ENCODE data around the gene TSHZ2. TPM values are rescaled to one million over a fixed set of nuclear protein-coding genes. Genes with fewer than 3 reads are reported as not detected.
A peak's percentile ranks its signal among the peaks of the same experiment; 100 is the strongest.

TSHZ2 gene
- polyA plus RNA-seq, 3 donors: 12.5 to 13.9 (median 13.7) TPM

GRCh38 chr20:53057579-53057978 lies 85.4 kb downstream of the TSHZ2 start:
- no peak for DNase-seq

- no peak for DNase-seq
Measured at GRCh38 chr20:53059848-53060247, 87.7 kb downstream of the TSHZ2 start.

GRCh38 chr20:53061192-53062108 lies 89.3 kb downstream of the TSHZ2 start:
- DNase-seq: no peak

DNA sequence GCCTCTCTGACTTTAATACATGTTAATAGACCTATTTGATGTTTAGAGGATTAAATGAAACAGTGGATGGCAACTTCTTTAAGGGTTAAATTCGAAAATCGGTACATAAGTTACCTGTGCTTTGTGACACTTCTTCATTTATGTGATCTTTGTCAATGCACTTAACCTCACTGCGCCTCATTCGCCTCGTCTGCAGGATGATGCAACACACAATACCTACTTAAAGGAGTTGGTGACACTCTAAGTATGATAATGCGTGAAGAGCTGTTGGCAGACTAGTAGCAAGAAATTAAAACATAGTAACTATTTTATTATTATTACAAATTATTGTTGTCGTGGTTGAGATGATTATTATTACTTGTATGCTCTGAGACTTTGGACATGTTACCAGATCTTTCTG lies 92.8 kb downstream of the TSHZ2 start:
- no peak for DNase-seq

DNA sequence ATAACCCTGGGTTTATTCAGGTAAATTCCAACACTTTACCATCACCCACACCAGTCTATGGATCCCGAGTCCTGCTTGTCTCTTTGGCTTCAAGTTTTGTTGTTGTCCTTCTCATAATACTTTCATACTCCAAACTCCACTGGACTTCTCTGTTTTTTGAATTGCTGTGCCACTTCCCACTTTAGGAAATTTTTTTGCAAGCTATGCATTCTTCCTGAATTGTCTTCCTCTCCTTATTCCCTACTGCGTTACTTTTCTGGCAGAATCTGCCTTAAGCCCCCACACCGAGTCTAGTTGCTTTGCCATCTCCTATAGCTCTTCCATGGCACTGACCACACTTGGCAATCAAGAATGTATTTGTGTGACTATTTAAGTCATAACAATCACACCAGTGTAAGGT lies 96.1 kb downstream of the TSHZ2 start:
- no peak for DNase-seq

- peak; percentile 56 for DNase-seq
Measured at GRCh38 chr20:53069132-53069531, 97.0 kb downstream of the TSHZ2 start.

GRCh38 chr20:53070224-53070623 lies 98.1 kb downstream of the TSHZ2 start:
- no peak for DNase-seq

- DNase-seq: no peak
Measured at GRCh38 chr20:53070706-53071392, 98.7 kb downstream of the TSHZ2 start.

DNA sequence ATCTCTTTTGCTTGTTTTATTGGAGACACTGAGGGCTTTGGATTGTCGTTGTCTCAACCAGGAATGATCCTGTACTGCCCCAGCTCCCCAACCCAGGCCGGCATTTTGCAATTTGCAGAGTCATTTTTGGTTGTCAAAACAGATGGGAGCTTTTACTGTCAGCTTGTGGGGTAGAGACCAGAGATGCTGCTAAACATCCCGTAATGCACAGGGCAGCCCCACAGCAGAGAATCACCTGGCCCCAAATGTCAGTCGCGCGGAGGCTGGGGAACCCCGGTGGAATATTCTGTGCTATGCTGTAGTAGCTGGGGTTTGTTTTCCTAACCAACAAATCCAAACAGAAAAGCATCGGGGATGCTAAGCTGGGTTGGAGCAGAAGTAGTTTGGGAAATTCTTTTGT lies 99.7 kb downstream of the TSHZ2 start:
- no peak for DNase-seq

DNA sequence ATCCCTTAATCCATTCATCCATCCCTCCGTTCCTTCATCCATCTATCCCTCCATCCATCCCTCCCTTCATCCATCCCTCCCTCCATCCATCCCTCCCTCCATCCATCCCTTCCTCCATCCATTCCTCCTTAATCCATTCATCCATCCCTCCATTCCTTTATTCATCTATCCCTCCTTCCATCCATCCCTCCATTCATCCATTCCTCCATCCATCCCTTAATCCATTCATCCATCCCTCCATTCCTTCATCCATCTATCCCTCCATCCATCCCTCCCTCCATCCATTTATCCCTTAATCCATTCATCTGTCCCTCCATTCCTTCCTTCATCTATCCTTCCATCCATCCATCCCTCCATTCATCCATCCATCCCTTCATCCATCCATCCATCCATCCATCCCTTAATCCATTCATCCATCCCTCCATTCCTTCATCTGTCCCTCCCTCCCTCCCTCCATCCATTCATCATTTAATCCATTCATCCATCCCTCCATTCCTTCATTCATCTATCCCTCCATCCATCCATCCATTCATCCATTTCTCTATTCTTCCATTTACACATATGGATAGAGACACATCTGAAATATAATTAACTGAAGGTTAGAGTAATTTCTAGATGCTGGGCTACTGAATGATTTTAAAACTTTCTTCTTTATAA lies 100.9 kb downstream of the TSHZ2 start:
- no peak for DNase-seq

DNA sequence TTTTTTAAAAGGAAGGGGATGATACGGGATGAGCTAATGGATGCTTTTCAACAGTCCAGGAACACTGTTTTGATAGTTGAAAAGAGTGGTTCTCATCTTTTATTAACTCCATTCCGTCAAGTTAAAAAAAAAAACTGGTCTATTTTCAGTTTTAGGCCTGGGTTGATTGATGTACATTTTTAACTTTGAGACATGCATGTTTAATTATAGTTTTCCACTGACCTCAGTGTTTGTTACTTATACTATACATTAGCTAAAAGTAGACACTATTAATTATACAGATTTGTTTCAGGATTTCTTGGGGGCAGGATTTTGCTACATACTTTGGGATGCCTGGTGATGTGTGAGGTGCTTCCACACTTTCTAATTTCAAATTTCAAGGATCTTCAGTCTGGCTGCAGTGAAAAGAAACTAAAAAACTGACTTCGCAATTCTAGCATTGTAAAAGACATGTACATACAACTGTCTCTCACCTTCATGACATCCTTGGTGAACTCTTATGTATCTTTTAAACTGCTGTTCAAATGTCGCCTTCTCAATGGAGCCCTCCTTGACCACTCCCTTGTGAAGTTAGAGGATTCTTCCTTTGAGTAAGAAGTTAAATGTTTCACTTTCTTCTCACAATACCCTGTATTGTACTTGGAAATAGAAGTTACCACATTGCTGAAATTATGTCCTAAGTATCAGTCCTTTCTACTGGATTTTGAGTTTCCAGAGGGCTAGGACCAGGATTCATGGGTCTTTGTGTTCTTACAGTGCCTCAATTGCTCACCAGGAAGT lies 101.7 kb downstream of the TSHZ2 start:
- no peak for DNase-seq

- DNase-seq: no peak
Measured at GRCh38 chr20:53074811-53075314, 102.7 kb downstream of the TSHZ2 start.

- no peak for DNase-seq
Measured at GRCh38 chr20:53076668-53077067, 104.5 kb downstream of the TSHZ2 start.

DNA sequence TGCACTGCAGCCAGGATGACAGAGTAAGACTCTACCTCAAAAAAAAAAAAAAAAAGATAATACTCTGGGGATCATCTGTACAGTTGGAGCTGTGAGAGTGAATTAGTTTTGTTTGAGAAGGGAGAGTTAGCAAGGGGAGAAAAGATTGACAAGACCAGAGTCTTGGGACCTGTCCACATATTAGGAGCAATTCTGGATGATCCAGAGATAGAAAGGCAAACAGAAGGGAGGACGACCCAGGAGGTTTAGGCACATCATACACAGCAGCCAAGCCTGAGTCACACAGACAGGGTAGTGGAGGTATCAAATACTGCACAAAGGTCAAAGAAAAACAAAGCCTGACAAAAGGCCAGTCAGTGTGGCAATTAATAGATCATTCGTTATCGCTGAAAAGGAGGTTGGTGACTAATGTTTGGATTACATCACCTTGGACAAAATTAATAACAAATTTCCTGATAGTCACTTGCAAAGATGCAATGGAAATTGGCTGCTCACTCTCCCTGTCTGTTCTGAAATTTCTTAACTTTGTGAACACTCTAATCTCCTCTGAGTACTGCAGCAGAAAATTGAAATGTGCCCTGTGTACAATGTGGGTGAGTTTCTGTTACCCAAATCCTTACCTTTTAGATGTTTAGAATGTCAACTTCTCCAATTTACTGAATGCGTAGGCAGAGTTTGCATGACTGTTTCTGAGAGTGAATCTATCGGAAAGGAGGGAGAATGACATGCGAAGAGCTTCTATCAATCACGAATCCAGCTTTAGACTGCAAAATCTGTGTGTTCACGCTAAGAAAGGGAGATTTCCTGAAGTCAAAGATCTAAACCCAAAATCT lies 105.4 kb downstream of the TSHZ2 start:
- no peak for DNase-seq

DNA sequence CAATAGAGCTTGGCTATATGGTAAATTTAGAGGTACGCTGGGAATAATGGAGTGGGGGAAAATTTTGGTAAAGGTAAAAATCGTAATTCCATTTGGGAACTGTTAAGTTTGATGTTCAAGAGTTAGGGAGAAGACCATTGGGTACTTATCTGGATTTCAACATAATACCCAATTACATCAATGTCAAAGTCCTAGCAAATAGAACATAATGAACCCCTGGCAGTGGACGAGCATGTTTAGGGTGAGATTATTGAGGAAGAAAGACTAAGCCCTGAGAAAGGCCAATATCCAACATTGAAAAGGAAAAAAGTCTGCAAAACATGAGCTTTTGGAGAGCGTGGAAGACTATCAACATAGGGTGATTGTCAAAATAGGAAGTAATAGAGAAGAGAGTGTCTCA lies 106.6 kb downstream of the TSHZ2 start:
- no peak for DNase-seq

DNA sequence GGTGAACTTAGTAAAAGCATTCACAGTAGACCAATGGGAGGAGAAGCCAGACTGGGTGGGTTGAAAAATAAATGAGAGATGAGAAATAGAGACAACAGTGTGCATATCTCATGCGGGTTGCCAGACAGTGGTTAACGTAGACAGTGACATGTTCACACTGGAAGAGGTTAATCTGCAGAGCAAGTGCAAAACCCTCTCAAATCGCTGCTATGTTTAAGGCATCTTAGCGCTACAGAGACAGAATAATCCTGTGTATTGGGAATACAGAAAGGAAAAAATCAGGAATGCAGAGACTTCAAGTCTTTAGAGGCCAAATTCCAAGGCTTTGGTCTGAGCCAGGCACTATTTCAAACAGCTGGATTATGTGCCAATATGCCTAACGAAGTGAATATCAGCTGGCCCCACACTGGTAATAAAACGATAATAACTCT lies 107.1 kb downstream of the TSHZ2 start:
- DNase-seq: no peak

DNA sequence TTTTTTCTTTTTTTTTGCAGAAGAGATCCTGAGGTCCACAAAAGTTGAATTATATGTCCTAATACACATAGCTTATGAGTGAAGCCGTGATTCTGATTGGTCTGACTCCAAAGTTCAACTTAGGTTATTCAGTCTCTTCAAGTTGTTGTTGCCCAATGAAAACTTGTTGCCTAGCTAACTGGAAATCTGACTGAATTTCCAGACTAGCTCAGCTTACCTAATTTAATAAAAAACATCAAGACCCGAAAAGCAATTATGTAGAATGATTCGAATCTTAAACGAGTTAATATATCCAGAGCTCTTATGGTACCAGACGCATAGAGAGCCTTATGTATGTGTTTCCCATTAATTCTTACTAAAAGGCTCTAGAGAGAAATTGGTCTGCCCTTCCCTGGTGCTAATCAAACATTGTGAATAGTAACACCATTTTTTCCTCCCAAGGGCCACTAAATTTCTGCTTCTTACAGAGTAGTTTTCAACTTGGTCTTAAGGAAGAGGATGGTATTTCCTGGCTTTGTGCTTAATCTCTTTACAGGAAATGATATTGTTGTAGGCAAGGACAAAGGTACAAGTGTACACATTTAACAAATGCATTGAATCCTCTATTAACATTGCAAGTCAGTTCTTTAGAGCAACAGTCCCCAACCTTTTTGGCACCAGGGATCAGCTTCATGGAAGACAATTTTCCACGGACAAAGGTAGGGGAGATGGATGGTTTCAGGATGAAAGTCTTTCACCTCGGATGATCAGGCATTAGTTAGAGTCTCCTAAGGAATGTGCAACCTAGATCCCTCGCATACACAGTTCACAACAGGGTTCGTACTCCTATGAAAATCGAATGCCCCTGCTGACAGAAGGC lies 107.9 kb downstream of the TSHZ2 start:
- DNase-seq: no peak

- DNase-seq: no peak
Measured at GRCh38 chr20:53080687-53080962, 108.5 kb downstream of the TSHZ2 start.

- no peak for DNase-seq
Measured at GRCh38 chr20:53080969-53081871, 109.1 kb downstream of the TSHZ2 start.
